ENCODE data around the gene TMEM187.

The TMEM187 gene

DNA sequence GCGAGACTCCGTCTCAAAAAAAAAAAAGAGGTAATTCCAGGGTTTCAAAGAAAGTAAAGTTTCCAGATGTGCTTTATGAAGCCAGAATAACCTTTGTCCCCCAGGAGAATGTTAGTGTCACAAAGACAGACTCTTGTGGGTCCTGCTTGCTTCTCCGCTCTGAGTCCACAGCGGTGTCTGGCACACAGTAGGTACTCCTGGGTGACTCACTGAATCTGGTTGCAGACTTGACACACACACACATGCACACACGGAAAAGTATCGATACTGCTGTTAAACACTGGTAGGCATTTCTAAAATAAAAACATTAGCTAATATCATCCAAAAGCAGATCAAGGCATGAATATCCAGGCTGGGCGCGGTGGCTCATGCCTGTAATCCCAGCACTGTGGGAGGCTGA, 22.9 kb downstream of the TMEM187 start:
- H3K9ac ChIP-seq (ENCODE audit: low read length) = no peak overlapping the region
- no peak overlapping the region for H3K4ac ChIP-seq (ENCODE audit: low read depth, low read length)
- H4K5ac ChIP-seq (ENCODE audit: low read length) = no peak overlapping the region
- no peaks in the 10 kb centered on the region for H3K27me3 ChIP-seq (ENCODE audit: insufficient read depth, low read length, poor library complexity)
- no peak overlapping the region for H2BK5ac ChIP-seq (ENCODE audit: low read length)
- H2BK15ac ChIP-seq (replicated peaks; ENCODE audit: low read depth) = no peak overlapping the region
- no peak overlapping the region for H3K27ac ChIP-seq (ENCODE audit: low read depth, low read length)
- no peaks in the 10 kb centered on the region for H3K4me1 ChIP-seq (ENCODE audit: control insufficient read depth, low read depth, low read length)
- H3K79me1 ChIP-seq (ENCODE audit: low read length) = no peaks in the 10 kb centered on the region
- H3K56ac ChIP-seq (ENCODE audit: low read length) = no peak overlapping the region
- no peak overlapping the region for H3K23ac ChIP-seq (ENCODE audit: low read length)
- H3K79me2 ChIP-seq (ENCODE audit: control insufficient read depth, insufficient read depth, low read length) = no peaks in the 10 kb centered on the region
- no peaks in the 10 kb centered on the region for H3K36me3 ChIP-seq (ENCODE audit: control insufficient read depth, insufficient read depth, low read length)
- H2AK5ac ChIP-seq (ENCODE audit: low read length) = no peak overlapping the region
- DNase-seq = no peak
- no peak overlapping the region for H2BK120ac ChIP-seq (ENCODE audit: low read depth, low read length)
- H4K8ac ChIP-seq (ENCODE audit: low read depth, low read length) = no peak overlapping the region
- H3K4me2 ChIP-seq (ENCODE audit: low read length) = no peak overlapping the region
- WGBS (ENCODE audit: extremely low coverage, insufficient coverage, low lambda C conversion rate) = no CpG with 5 or more reads among the region's 8 CpGs
- no peak overlapping the region for H3K18ac ChIP-seq (ENCODE audit: low read length)
- no peak overlapping the region for H3K4me3 ChIP-seq (ENCODE audit: low read length)

DNA sequence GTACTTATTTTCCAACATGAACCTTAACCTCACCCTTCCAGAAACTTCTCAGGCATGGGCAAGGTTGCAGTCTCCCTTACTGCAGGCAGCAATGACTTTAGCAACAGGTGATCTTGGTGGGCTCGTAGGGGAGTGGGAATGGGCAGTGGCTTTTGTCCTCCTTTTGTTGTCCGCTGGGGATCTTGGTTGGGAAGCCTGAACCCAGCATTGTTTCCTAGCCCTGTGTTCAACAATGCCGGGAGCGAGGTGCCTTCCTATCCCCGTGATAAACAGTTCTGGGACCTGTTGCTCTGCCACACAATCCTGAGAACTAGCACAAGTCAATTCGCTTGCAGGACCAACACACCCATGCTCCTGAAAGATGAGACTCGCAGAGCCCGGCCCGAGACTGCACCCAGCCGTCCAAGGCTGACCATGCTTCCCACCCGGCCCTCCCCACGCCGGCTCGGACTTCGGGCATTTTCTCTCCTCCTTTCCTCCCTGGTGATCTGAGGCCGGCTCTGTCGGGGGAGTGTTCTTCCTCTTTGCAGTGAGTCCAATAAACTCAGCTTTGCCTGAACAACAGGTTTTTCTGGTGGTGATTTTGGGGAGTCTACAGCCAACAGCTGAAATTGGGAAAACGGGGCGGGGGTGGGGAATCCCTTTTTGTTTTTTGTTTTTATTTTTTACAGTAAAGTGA, 26.9 kb downstream of the TMEM187 start:
- no peaks in the 10 kb centered on the region for H3K79me2 ChIP-seq (ENCODE audit: control insufficient read depth, insufficient read depth, low read length)
- H2BK15ac ChIP-seq (replicated peaks; ENCODE audit: low read depth) = no peak overlapping the region
- no peak overlapping the region for H2BK120ac ChIP-seq (ENCODE audit: low read depth, low read length)
- H3K27me3 ChIP-seq (ENCODE audit: insufficient read depth, low read length, poor library complexity) = no peaks in the 10 kb centered on the region
- H4K8ac ChIP-seq (ENCODE audit: low read depth, low read length) = no peak overlapping the region
- WGBS (ENCODE audit: extremely low coverage, insufficient coverage, low lambda C conversion rate) = no CpG with 5 or more reads among the region's 19 CpGs
- H3K4ac ChIP-seq (ENCODE audit: low read depth, low read length) = no peak overlapping the region
- DNase-seq = no peak
- H3K56ac ChIP-seq (ENCODE audit: low read length) = no peak overlapping the region
- H3K79me1 ChIP-seq (ENCODE audit: low read length) = no peaks in the 10 kb centered on the region
- H2BK5ac ChIP-seq (ENCODE audit: low read length) = no peak overlapping the region
- no peaks in the 10 kb centered on the region for H3K36me3 ChIP-seq (ENCODE audit: control insufficient read depth, insufficient read depth, low read length)
- no peak overlapping the region for H3K4me2 ChIP-seq (ENCODE audit: low read length)
- peak overlapping the region; percentile 45 for H3K18ac ChIP-seq (ENCODE audit: low read length)
- H3K4me3 ChIP-seq (ENCODE audit: low read length) = no peak overlapping the region
- no peak overlapping the region for H3K23ac ChIP-seq (ENCODE audit: low read length)
- H4K5ac ChIP-seq (ENCODE audit: low read length) = no peak overlapping the region
- H3K27ac ChIP-seq (ENCODE audit: low read depth, low read length) = no peak overlapping the region
- H3K9ac ChIP-seq (ENCODE audit: low read length) = no peak overlapping the region
- no peaks in the 10 kb centered on the region for H3K4me1 ChIP-seq (ENCODE audit: control insufficient read depth, low read depth, low read length)
- H2AK5ac ChIP-seq (ENCODE audit: low read length) = no peak overlapping the region

DNA sequence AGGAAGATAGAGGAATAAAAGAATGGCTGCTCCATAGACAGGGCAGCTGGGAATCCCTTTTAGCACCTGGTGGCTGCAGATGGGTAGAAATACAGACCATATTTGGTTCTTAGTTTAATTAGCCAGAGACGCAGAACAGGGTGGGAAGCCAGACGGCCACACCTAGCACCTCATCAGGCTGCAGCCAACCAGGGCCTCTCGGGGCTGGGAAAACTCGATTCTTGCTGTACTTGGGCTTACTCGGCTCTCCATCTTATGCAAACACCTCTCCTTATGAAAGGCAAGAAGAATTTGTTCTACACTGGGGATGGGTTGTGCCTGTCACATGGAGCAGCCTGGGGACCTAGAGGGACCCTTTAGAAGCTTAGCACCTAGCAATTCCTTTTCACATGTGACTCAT, 27.5 kb downstream of the TMEM187 start:
- peak; percentile 59 for DNase-seq
- Histone ChIP-seq H4K5ac (ENCODE audit: low read length) (no peak overlapping the region), H3K27ac (ENCODE audit: low read depth, low read length) (no peak overlapping the region), H3K79me1 (ENCODE audit: low read length) (no peaks in the 10 kb centered on the region), H3K79me2 (ENCODE audit: control insufficient read depth, insufficient read depth, low read length) (no peaks in the 10 kb centered on the region), H3K36me3 (ENCODE audit: control insufficient read depth, insufficient read depth, low read length) (no peaks in the 10 kb centered on the region), H3K9ac (ENCODE audit: low read length) (no peak overlapping the region), H3K27me3 (ENCODE audit: insufficient read depth, low read length, poor library complexity) (no peaks in the 10 kb centered on the region), H2BK5ac (ENCODE audit: low read length) (no peak overlapping the region), H3K4me2 (ENCODE audit: low read length) (no peak overlapping the region), H3K4ac (ENCODE audit: low read depth, low read length) (no peak overlapping the region), H3K23ac (ENCODE audit: low read length) (no peak overlapping the region), H3K56ac (ENCODE audit: low read length) (no peak overlapping the region), H3K18ac (ENCODE audit: low read length) (no peak overlapping the region), H4K8ac (ENCODE audit: low read depth, low read length) (no peak overlapping the region), H3K4me1 (ENCODE audit: control insufficient read depth, low read depth, low read length) (no peaks in the 10 kb centered on the region), H2BK120ac (ENCODE audit: low read depth, low read length) (no peak overlapping the region), H2BK15ac (replicated peaks; ENCODE audit: low read depth) (no peak overlapping the region), H2AK5ac (ENCODE audit: low read length) (no peak overlapping the region), H3K4me3 (ENCODE audit: low read length) (no peak overlapping the region)
- WGBS (ENCODE audit: extremely low coverage, insufficient coverage, low lambda C conversion rate) = no CpG with 5 or more reads among the region's 5 CpGs

DNA sequence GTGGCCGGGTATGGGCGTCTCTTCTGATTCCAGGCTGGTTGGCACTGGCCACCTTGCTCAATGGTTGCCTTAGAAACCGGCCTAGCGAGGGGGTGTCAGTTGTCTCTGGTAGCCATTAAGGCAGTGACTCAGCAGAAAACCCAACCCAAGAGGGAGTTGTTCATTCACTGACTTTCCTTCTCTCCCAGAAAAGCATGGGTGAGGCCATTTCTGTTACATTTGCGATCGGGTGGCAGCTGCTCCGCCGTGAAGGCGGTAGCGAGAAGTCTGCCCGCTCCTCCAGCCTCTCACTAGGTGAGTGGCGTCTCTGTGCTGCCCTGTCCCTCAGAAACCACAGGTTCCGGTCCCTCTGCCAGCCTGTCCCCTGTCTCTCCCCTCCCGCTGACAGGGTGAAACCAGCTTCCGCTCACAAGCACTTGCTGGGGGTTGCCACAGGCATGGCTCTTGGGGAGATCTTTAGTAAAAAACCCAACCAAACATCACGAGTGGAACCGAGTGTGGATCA, 29.7 kb downstream of the TMEM187 start:
- peak overlapping the region; percentile 33 for H3K18ac ChIP-seq (ENCODE audit: low read length)
- no peak overlapping the region for H3K4me3 ChIP-seq (ENCODE audit: low read length)
- H3K27me3 ChIP-seq (ENCODE audit: insufficient read depth, low read length, poor library complexity) = no peaks in the 10 kb centered on the region
- no peak overlapping the region for H2BK5ac ChIP-seq (ENCODE audit: low read length)
- no peak overlapping the region for H3K4me2 ChIP-seq (ENCODE audit: low read length)
- peak; percentile 73 for DNase-seq
- no peaks in the 10 kb centered on the region for H3K79me2 ChIP-seq (ENCODE audit: control insufficient read depth, insufficient read depth, low read length)
- H3K4ac ChIP-seq (ENCODE audit: low read depth, low read length) = peak overlapping the region; percentile 22
- H4K8ac ChIP-seq (ENCODE audit: low read depth, low read length) = no peak overlapping the region
- H2BK15ac ChIP-seq (replicated peaks; ENCODE audit: low read depth) = no peak overlapping the region
- H3K9ac ChIP-seq (ENCODE audit: low read length) = no peak overlapping the region
- H2BK120ac ChIP-seq (ENCODE audit: low read depth, low read length) = no peak overlapping the region
- H3K36me3 ChIP-seq (ENCODE audit: control insufficient read depth, insufficient read depth, low read length) = no peaks in the 10 kb centered on the region
- no peak overlapping the region for H4K5ac ChIP-seq (ENCODE audit: low read length)
- no peaks in the 10 kb centered on the region for H3K4me1 ChIP-seq (ENCODE audit: control insufficient read depth, low read depth, low read length)
- no peak overlapping the region for H2AK5ac ChIP-seq (ENCODE audit: low read length)
- H3K56ac ChIP-seq (ENCODE audit: low read length) = peak overlapping the region; percentile 76
- no peaks in the 10 kb centered on the region for H3K79me1 ChIP-seq (ENCODE audit: low read length)
- WGBS (ENCODE audit: extremely low coverage, insufficient coverage, low lambda C conversion rate) = no CpG with 5 or more reads among the region's 17 CpGs
- no peak overlapping the region for H3K27ac ChIP-seq (ENCODE audit: low read depth, low read length)
- H3K23ac ChIP-seq (ENCODE audit: low read length) = no peak overlapping the region

DNA sequence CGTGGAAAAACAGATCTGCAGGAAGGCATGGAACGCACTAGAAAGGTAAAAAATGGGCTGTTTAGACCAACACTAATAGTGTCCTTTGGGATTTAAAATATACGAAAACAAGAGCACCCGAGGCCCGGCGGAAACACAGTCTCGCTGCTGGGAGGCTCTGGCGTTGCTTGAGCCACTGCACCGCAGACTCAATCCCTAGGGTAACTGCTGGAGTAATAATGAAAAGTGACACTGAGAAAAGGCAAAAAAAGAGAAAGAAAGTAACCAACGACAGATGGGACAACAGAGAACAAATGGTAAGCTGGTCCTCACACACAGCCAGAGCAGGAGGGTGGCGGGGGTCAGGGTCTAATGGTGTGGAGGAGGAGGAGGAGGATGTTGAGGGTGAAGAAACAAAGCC, 31.8 kb downstream of the TMEM187 start:
- no peaks in the 10 kb centered on the region for H3K4me1 ChIP-seq (ENCODE audit: control insufficient read depth, low read depth, low read length)
- H3K4me3 ChIP-seq (ENCODE audit: low read length) = no peak overlapping the region
- H3K56ac ChIP-seq (ENCODE audit: low read length) = no peak overlapping the region
- no peak overlapping the region for H2BK15ac ChIP-seq (replicated peaks; ENCODE audit: low read depth)
- no peak overlapping the region for H2BK120ac ChIP-seq (ENCODE audit: low read depth, low read length)
- H4K5ac ChIP-seq (ENCODE audit: low read length) = no peak overlapping the region
- no peak overlapping the region for H3K23ac ChIP-seq (ENCODE audit: low read length)
- no CpG with 5 or more reads among the region's 11 CpGs for WGBS (ENCODE audit: extremely low coverage, insufficient coverage, low lambda C conversion rate)
- H3K9ac ChIP-seq (ENCODE audit: low read length) = no peak overlapping the region
- no peak overlapping the region for H3K27ac ChIP-seq (ENCODE audit: low read depth, low read length)
- no peak overlapping the region for H3K18ac ChIP-seq (ENCODE audit: low read length)
- H3K79me1 ChIP-seq (ENCODE audit: low read length) = no peaks in the 10 kb centered on the region
- no peak overlapping the region for H3K4ac ChIP-seq (ENCODE audit: low read depth, low read length)
- no peak overlapping the region for H2AK5ac ChIP-seq (ENCODE audit: low read length)
- H3K27me3 ChIP-seq (ENCODE audit: insufficient read depth, low read length, poor library complexity) = no peaks in the 10 kb centered on the region
- no peaks in the 10 kb centered on the region for H3K36me3 ChIP-seq (ENCODE audit: control insufficient read depth, insufficient read depth, low read length)
- no peak overlapping the region for H2BK5ac ChIP-seq (ENCODE audit: low read length)
- DNase-seq = no peak
- no peak overlapping the region for H4K8ac ChIP-seq (ENCODE audit: low read depth, low read length)
- H3K79me2 ChIP-seq (ENCODE audit: control insufficient read depth, insufficient read depth, low read length) = no peaks in the 10 kb centered on the region
- H3K4me2 ChIP-seq (ENCODE audit: low read length) = no peak overlapping the region

DNA sequence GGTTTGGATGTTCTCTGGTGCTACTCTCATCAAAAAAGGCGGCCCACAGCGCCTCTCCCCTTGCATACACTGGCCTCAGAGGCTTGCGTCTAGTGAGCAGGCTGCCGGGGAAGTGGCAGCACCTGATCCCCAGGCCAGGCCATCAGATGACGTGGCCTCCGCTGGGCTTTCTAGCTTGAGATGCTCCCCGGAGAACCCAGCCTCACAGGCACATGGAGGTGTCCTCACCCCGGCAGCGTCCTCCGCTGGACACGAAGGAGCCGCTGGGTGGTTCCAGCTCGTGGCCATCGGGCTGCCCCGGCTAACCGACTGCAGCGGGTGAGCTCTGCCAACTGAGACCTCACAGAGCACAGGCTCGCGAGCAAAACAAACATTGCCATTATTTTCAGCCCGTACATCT, 34.4 kb downstream of the TMEM187 start:
- H3K79me2 ChIP-seq (ENCODE audit: control insufficient read depth, insufficient read depth, low read length) = no peaks in the 10 kb centered on the region
- H2BK120ac ChIP-seq (ENCODE audit: low read depth, low read length) = no peak overlapping the region
- no peak overlapping the region for H3K4me3 ChIP-seq (ENCODE audit: low read length)
- H3K9ac ChIP-seq (ENCODE audit: low read length) = no peak overlapping the region
- no peak overlapping the region for H2BK15ac ChIP-seq (replicated peaks; ENCODE audit: low read depth)
- H3K27ac ChIP-seq (ENCODE audit: low read depth, low read length) = no peak overlapping the region
- H2BK5ac ChIP-seq (ENCODE audit: low read length) = no peak overlapping the region
- no peaks in the 10 kb centered on the region for H3K79me1 ChIP-seq (ENCODE audit: low read length)
- H3K4ac ChIP-seq (ENCODE audit: low read depth, low read length) = no peak overlapping the region
- no peak overlapping the region for H2AK5ac ChIP-seq (ENCODE audit: low read length)
- H3K4me1 ChIP-seq (ENCODE audit: control insufficient read depth, low read depth, low read length) = no peaks in the 10 kb centered on the region
- H3K23ac ChIP-seq (ENCODE audit: low read length) = no peak overlapping the region
- H3K18ac ChIP-seq (ENCODE audit: low read length) = no peak overlapping the region
- H3K4me2 ChIP-seq (ENCODE audit: low read length) = no peak overlapping the region
- no peak overlapping the region for H3K56ac ChIP-seq (ENCODE audit: low read length)
- WGBS (ENCODE audit: extremely low coverage, insufficient coverage, low lambda C conversion rate) = no CpG with 5 or more reads among the region's 20 CpGs
- no peak overlapping the region for H4K8ac ChIP-seq (ENCODE audit: low read depth, low read length)
- no peaks in the 10 kb centered on the region for H3K27me3 ChIP-seq (ENCODE audit: insufficient read depth, low read length, poor library complexity)
- DNase-seq = no peak
- H3K36me3 ChIP-seq (ENCODE audit: control insufficient read depth, insufficient read depth, low read length) = no peaks in the 10 kb centered on the region
- H4K5ac ChIP-seq (ENCODE audit: low read length) = no peak overlapping the region

Data from mesendoderm (in vitro differentiated cells).